Activated B cell treated with CpG ODN at 0.5 μM for 24 hours (primary cell): ENCODE results near the gene RABGEF1. TPM values are rescaled to one million over a fixed set of nuclear protein-coding genes. Genes with fewer than 3 reads are reported as not detected.

ENCODE experiments used
- ATAC-seq: fragments of 200-7000 bp; cut with Tn5 transposase; one replicate; pipeline ENCODE4 v1.10.0; 2021; ENCODE audit warnings: low read depth, mild to moderate bottlenecking, moderate library complexity
- CTCF ChIA-PET: fragments of 350-600 bp; sonication (Branson Sonifier 250); formaldehyde crosslinking; loops from one replicate; lab custom pipeline; 2021; ENCODE audit warnings: antibody characterized with exemption; lab: Charles Lee
- POLR2A ChIA-PET: fragments of 350-600 bp; sonication (Branson Sonifier 250); formaldehyde crosslinking; loops from one replicate; lab custom pipeline; 2021; ENCODE audit warnings: antibody characterized with exemption; lab: Charles Lee
- DNase-seq: peaks from one replicate; pipeline ENCODE4 v3.0.0; 2022
- H3K27ac Mint-ChIP-seq: one replicate; pipeline ENCODE4 v1.8.0; 2020; ENCODE audit warnings: mixed read lengths
- H3K27me3 Mint-ChIP-seq: one replicate; pipeline ENCODE4 v1.8.0; 2021; ENCODE audit warnings: mixed read lengths
- H3K36me3 Mint-ChIP-seq: one replicate; pipeline ENCODE4 v1.8.0; 2021; ENCODE audit warnings: low read depth, mixed read lengths
- H3K4me1 Mint-ChIP-seq: one replicate; pipeline ENCODE4 v1.8.0; 2021; ENCODE audit warnings: mixed read lengths
- H3K4me3 Mint-ChIP-seq: one replicate; pipeline ENCODE4 v1.8.0; 2020; ENCODE audit warnings: mild to moderate bottlenecking, mixed read lengths
- H3K9me3 Mint-ChIP-seq: one replicate; pipeline ENCODE4 v1.8.0; 2020; ENCODE audit warnings: mixed read lengths
- intact Hi-C: fragments of 100-400 bp; cut with micrococcal nuclease; formaldehyde crosslinking; loops from one replicate; pipeline ENCODE4 v1.15.1; 2024
- total RNA-seq: library from RNA; stranded (reverse); gene quantifications from 2 replicates; pipeline ENCODE4 v1.2.3, GENCODE V29; 2022
- TF ChIP-seq, protein P1 (sequence below): fragments of 200-600 bp; IDR thresholded peaks from one replicate; pipeline ENCODE4 v1.8.0; 2022; ENCODE audit warnings: antibody characterized with exemption, mild to moderate bottlenecking

The RABGEF1 gene
- total RNA-seq, 1 donor from 2014 or later, result 19.7 TPM

DNA sequence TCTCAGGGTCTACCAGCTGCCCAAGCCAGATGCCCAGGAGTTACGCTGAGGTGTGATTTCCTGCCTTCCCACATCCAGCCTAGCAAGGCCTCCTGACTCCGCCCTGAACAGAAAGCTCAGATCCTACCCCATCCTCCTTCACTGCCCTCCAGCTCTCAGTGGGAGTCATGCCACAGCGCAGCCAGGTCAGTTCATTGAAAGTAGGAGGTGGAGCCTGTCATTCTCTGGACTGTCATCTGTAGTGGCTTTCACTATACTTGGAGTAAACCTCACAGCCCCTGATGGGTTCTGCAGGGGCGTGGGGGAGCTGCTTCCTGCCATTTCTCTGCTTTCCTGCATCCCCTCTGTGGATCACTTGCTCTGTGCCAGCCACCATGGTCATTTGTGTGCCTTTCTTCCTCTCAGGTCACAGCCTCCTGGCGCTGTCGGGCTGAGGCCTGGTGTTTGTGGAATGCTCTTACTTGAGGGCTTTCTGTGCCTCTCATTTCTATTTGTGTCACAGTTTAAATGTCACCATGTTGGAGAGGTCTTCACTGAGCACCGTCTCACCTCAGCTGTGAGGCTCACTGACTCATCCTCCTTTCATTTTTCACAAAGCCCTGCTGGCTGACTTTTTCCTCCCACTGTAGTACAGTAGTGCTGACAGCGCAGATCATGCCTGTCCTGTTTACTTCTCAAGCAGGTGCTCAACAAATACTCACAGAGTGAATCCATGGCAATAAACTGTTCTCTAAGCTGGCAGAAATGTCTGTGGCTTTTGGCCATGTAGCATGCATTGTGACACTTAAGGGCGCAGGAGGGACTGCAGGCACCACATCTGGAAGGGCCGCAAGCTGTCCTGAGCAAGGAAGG is 119.5 kb downstream of the RABGEF1 start:
- ChIA-PET POLR2A (no interaction called here), CTCF (no interaction called here)
- Mint-ChIP-seq H3K4me1 (no peaks in the 10 kb centered on the region), H3K27me3 (no peaks in the 10 kb centered on the region), H3K27ac (no peak overlapping the region), H3K36me3 (peaks cover 31% of the 10 kb centered on the region), H3K9me3 (no peaks in the 10 kb centered on the region), H3K4me3 (no peak overlapping the region)
- intact Hi-C loops, result no loop called here
- TF ChIP-seq, protein P1, sequence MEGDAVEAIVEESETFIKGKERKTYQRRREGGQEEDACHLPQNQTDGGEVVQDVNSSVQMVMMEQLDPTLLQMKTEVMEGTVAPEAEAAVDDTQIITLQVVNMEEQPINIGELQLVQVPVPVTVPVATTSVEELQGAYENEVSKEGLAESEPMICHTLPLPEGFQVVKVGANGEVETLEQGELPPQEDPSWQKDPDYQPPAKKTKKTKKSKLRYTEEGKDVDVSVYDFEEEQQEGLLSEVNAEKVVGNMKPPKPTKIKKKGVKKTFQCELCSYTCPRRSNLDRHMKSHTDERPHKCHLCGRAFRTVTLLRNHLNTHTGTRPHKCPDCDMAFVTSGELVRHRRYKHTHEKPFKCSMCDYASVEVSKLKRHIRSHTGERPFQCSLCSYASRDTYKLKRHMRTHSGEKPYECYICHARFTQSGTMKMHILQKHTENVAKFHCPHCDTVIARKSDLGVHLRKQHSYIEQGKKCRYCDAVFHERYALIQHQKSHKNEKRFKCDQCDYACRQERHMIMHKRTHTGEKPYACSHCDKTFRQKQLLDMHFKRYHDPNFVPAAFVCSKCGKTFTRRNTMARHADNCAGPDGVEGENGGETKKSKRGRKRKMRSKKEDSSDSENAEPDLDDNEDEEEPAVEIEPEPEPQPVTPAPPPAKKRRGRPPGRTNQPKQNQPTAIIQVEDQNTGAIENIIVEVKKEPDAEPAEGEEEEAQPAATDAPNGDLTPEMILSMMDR, result no peak
- DNase-seq (no peak), ATAC-seq (no peak)

DNA sequence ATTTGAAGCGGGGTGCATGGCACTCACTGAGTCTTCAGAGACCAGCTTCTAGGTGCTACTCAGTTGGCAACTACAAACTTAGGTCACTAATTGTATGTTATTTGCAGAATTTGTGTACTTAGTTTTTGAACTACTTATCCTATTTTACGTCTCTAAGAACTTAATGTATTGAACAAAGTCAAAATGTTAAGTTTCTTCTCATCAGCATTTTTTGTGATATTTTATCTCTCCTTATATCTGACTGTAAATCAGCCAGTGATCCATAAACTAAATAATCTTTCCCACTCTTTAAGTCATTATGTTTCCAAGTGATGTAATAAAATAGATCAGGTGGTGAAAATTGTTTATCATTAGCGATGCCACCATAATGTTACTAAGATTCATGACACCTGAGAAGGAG is 120.2 kb downstream of the RABGEF1 start:
- no peak for ATAC-seq
- CTCF ChIA-PET, result no interaction called here
- no peaks in the 10 kb centered on the region for H3K9me3 Mint-ChIP-seq
- no peak for DNase-seq
- intact Hi-C loops, result no loop called here
- H3K4me1 Mint-ChIP-seq, result no peaks in the 10 kb centered on the region
- no peaks in the 10 kb centered on the region for H3K27me3 Mint-ChIP-seq
- peaks cover 31% of the 10 kb centered on the region for H3K36me3 Mint-ChIP-seq
- TF ChIP-seq, protein P1, result no peak
- no peak overlapping the region for H3K27ac Mint-ChIP-seq
- H3K4me3 Mint-ChIP-seq, result no peak overlapping the region
- POLR2A ChIA-PET, result no interaction called here

Other genes with a start within 250 kb of the RABGEF1 start
- gene KCTD7, start 111.9 kb upstream of the RABGEF1 start, total RNA-seq, result 12.8 and 13.2 TPM in 2 replicates
- gene TMEM248, start 180.5 kb downstream of the RABGEF1 start, total RNA-seq, result 89.2 and 95.0 TPM in 2 replicates